ENCODE results near the gene MCM9.
"Not testable (repeated sequence)": the region's sequence is repeated elsewhere in the genome, so short reads cannot be mapped to it uniquely, and the experiment has no call there.

Gene MCM9

GRCh38 chr6:118892355-118892991 lies 42.5 kb downstream of the MCM9 start:
- no peak for DNase-seq

- DNase-seq, result no peak
Observed at GRCh38 chr6:118890997-118891790, 43.8 kb downstream of the MCM9 start.

DNA sequence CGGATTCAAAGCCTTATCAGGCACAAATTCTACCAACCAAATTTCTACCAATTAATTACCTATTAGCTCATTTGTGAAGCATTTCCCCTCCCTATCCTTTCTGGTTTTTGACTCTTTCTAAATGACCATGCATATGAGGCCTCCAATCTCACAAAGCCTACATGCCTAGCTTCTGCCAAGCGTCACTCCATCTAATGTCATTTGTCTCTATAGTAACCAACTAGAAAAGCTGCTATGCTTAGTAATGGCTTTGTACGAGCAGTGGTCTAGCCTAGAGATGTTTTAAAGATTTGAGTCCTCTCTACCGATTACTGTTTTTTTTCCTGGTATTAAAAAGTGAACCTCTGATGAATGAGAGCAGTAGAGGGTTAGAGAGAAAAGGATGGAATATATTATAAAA lies 45.8 kb downstream of the MCM9 start:
- DNase-seq, result no peak

DNA sequence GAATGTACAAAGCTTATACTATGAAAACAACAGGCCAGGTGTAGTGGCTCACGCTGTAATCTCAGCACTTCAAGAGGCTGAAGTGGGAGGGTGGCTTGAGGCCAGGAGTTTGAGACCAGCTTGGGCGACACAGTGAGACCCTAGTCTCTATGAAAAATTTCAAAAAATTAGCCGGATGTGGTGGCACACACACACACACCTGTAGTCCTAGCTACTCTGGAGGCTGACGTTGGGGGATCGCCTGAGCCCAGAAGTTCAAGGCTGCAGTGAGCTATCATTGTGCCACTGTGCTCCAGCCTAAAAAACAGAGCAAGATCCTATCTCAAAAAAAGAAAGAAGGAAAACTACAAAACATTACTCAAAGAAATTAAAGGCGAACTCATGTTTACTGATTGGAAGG lies 48.3 kb downstream of the MCM9 start:
- no peak for DNase-seq

DNA sequence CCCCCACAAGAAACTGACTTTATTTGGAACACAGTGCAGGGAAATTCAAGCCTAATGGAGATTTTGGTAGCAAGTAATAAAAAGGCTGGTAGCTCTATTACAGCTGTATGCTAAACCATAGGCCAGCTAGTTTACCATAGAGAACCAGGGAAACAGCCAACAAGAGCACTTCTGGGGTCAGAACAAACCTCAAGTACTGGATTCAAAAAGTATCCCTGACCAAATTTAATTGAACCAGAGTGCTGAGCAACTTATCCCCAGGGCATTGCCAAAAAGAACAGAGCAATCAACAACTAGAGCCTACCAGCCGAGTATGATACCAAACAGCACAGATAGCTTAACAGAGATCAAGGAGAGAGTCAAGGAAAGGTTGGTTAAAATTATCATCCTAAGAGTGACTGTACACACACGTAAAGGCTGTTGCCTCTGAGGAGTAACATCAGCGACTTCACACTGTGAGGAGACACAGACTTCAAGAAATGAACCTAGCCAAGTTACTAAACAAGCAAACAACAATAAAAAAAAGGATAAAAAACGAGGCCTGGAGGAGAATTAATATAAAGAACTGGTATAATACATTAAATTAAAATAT lies 52.5 kb downstream of the MCM9 start:
- DNase-seq, result no peak

- DNase-seq, result no peak
Observed at GRCh38 chr6:118881440-118882313, 53.3 kb downstream of the MCM9 start.

DNA sequence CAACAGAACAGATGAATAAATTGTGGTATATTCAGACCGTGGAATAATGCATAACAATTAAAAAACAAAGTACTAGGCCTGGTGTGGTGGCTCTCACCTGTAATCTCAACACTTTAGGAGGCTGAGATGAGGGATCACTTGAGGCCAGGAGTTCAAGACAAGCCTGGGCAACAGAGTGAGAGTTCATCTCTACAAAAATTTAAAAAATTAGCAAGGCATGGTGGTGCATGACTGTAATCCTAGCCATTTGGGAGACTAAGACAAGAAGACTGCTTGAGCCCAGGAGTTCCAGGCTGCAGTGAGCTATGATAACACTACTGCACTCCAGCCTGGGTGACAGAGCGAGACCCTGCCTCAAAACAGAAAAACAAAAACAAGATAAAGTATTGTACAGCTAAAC lies 57.2 kb downstream of the MCM9 start:
- no peak for DNase-seq

DNA sequence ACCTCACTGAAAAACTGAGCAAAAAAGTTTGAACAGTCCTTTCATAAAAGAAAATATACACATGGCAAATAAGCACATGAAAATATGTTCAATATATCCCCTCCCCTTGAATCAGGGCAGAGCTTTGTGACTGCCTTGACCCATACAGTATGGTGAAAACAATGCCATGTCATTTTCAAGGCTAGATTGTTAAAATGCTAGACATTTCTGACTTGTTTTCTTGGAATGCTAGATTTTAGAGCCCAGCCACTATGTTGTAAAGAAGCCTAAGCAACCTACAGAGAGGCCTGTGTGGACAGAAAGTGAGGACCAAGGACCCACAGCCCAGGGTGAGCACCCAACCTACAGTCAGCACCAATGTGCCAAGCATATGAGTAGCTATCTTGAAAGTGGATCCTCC lies 58.1 kb downstream of the MCM9 start:
- DNase-seq, result peak; percentile 34

DNA sequence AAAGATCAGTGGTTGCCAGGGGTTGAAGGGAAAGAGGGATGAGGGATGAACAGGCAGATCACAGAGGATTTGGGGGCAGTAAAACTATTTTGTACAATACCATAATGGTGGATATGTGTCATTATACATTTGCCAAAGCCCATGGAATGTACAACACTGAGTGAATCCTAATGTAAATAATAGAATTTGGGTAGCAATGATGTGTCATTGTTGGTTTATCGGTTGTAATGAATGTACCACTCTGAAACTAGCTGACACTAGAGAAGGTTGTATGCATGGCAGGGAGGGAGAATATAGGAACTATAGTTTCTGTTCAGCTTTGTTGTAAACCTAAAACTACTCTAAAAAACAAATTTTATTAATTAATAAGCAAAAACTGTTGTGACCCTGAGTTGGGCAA lies 58.8 kb downstream of the MCM9 start:
- DNase-seq, result no peak

DNA sequence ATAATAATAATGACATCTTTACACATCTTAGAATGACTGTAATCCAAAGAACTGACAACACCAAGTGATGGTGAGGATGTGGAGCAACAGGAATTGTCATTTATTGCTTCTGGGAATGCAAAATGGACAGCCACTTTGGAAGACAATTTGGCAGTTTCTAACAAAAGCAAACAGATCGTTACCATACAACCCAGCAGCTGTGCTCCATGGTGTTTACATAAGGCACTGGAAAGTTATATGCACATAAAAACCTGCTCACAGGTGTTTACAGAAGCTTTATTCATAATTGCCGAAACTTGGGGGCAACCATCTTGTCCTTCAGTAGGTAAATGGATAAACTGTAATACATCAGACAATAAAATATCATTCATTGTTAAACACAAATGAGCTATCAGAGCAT lies 59.3 kb downstream of the MCM9 start:
- no peak for DNase-seq

- DNase-seq, result no peak
Observed at GRCh38 chr6:118873239-118873638, 61.7 kb downstream of the MCM9 start.

- DNase-seq, result no peak
Observed at GRCh38 chr6:118872726-118873125, 62.2 kb downstream of the MCM9 start.

DNA sequence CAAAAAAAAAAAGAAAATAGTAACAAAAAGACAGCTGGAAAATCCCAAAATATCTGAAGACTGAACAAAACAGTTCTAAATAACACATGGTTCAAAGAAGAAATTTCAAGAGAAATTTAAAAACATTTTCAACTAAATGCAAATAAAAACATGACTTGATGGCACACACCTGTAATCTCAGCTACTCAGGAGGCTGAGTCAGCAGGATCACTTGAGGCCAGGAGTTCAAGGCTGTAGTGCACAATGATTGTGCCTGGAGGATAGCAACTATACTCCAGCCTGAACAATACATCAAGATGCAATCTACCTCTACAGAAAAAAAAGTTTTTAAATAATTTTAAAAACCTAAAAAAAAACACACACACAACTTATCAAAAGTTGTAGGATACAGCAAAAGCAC lies 62.6 kb downstream of the MCM9 start:
- DNase-seq, result no peak

DNA sequence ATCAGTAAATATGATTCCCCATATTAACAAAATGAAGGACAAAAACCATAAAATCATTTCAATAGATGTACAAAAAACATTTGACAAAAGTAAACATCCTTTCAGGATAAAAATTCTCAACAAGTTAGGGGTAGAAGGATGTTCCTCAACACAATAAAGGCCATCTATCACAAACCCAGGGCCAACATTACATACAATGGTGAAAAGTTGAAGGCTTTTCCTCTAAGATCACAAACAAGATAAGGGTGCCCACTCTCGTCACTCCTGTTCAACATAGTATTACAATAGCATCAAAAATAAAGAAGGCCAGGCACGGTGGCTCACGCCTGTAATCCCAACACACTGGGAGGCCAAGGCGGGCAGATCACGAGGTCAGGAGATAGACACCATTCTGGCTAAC lies 63.6 kb downstream of the MCM9 start:
- no peak for DNase-seq

DNA sequence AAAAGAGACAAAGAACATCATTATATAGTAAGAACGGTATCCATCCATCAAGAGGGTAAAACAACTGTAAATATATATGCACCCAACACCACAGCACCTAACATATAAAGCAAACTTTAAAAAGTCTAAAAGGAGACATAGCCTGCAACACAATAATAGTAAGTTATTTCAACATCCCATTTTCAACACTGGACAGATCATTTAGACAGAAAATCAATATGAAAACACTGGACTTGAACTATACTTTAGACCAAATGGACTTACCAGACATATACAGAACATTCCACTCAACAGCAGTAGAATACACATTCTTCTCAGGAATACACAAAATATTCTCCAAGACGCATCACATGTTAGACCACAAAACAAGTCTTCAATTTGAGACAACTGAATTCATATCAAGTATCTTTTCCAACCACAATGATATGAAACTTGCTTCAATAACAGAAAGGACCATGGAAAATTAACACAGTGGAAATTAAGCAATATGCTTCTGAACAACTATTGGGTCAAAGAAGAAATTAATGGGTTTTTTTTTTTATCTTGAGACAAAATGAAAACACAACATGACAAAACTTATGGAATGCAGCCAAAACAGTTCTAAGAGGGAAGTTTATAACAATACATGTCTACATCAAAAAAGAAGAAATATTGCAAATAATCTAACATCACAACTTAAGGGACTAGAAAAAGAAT lies 64.9 kb downstream of the MCM9 start:
- no peak for DNase-seq

- DNase-seq, result peak; percentile 24
Observed at GRCh38 chr6:118869350-118869749, 65.6 kb downstream of the MCM9 start.

DNA sequence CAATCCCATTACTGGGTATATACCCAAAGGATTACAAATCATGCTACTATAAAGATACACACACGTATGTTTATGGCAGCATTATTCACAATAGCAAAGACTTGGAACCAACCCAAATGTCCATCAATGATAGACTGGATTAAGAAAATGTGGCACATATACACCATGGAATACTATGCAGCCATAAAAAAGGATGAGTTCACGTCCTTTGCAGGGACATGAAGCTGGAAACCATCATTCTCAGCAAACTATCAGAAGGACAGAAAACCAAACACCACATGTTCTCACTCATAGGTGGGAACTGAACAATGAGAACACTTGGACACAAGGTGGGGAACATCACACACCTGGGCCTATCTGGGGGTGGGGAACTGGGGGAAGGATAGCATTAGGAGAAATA lies 66.1 kb downstream of the MCM9 start:
- DNase-seq, result not testable (repeated sequence)

GRCh38 chr6:118867181-118867580 lies 67.8 kb downstream of the MCM9 start:
- no peak for DNase-seq

GRCh38 chr6:118865100-118865391 lies 69.9 kb downstream of the MCM9 start:
- no peak for DNase-seq

GRCh38 chr6:118864341-118865099 lies 70.4 kb downstream of the MCM9 start:
- no peak for DNase-seq

DNA sequence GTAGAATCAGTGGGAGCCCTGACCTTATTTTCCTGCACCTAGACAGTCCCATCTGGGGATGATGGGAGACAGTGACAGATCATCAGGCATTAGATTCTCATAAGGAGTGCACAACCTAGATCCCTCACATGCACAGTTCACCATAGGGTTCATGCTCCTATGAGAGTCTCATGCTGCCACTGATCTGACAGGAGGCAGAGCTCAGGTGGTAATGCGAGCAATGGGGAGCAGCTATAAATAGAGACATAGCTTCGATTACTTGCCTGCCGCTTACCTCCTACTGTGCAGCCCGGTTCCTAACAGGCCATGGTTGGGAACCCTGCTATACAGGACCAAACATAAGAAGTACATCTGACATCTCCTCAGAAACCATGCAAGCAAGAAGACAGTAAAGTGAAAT lies 72.5 kb downstream of the MCM9 start:
- DNase-seq, result no peak

DNA sequence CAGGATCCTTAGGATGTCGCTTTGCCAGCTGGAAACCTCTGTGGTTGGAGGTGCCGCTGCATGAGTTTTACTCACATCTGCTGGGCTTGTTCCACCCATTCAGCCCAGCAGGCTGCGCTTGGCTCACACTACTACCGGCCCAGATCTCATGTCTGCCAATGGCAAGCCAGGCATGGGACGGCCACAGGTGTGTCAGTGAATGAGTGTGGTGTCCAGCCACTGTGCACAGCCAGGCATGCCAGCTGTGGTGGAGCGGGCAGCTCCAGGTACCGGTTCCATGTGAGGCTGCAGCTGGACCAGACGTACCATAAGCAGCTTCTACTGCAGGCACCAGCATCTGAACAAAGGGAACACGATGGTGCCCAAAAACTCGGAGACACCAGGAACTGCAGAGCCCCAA lies 74.1 kb downstream of the MCM9 start:
- no peak for DNase-seq
